ENCODE measurements around the gene SORBS2.

DNA sequence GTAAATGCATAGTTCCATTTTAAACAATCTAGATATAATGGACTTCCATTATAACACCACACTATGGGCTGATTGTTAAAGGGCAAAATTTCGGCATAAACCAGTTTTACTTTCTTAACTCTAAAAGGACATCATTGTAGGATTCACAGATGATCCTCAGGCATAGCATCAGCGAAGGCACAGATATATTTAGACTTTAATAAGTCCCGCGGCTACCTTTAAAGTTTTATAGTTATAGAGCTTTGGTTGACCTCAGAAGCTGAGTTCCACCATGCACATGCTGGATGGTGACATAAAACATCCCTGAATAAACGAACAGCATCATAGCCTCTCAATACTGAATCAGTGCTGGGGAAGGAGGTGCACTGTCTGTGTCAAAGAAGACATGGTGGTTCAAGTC is 151.7 kb downstream of the SORBS2 start:
- TF ChIP-seq, protein P1, sequence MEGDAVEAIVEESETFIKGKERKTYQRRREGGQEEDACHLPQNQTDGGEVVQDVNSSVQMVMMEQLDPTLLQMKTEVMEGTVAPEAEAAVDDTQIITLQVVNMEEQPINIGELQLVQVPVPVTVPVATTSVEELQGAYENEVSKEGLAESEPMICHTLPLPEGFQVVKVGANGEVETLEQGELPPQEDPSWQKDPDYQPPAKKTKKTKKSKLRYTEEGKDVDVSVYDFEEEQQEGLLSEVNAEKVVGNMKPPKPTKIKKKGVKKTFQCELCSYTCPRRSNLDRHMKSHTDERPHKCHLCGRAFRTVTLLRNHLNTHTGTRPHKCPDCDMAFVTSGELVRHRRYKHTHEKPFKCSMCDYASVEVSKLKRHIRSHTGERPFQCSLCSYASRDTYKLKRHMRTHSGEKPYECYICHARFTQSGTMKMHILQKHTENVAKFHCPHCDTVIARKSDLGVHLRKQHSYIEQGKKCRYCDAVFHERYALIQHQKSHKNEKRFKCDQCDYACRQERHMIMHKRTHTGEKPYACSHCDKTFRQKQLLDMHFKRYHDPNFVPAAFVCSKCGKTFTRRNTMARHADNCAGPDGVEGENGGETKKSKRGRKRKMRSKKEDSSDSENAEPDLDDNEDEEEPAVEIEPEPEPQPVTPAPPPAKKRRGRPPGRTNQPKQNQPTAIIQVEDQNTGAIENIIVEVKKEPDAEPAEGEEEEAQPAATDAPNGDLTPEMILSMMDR (IDR thresholded peaks at IDR 0.05): no peak
- no peak for TF ChIP-seq EZH2 (IDR thresholded peaks at IDR 0.05; ENCODE audit: borderline replicate concordance, insufficient read depth, low read depth, low read length, poor library complexity, severe bottlenecking)
